HG03565 (cell line): ENCODE measurements around the gene CMTM4.
"Not testable (repeated sequence)": the region's sequence is repeated elsewhere in the genome, so short reads cannot be mapped to it uniquely, and the experiment has no call there.

ENCODE experiments used
- ATAC-seq: cut with Tn5 transposase; IDR thresholded peaks from one replicate; pipeline ENCODE4 v1.9.1; 2021; ENCODE audit warnings: mild to moderate bottlenecking, moderate library complexity; ENCODE audit not compliant: unreplicated experiment

Gene CMTM4

DNA sequence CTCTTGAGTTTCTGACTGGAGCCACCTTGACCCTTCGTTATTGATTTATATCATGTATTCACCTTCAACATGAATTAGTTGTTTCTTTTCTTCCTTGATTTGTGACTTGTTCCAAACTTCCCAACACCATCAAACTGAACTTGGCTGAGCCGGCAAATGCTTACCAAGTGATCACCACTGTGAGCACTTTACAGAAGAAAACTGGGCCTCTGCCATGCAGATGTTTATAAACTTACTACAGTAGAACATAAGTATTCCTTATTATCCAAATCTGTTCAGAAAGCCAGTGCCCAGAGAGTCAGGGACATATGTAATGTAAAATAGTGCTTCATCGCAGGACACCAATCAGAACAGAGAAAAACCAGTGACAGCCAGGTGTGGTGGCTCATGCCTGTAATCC lies 19.9 kb downstream of the CMTM4 start:
- ATAC-seq: no peak

DNA sequence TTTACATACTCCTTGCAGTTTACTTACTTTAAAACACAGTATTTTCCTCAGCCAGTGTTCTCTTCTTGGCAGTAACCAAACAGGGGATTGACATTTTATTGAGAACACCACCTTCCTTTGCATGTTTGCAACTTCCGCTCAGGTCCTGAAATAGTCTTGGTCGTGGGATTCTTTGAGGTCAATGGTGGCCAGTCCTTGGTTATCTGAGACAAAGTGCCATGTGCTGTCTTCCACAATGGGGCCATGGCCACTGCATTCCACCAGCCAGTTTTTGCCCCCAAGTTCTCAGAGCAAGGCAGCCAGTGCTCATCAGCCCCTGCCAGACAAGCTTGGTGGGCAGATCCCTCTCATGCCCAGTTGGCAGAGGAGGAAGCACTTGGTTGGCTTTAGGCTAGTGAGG lies 22.9 kb downstream of the CMTM4 start:
- no peak for ATAC-seq

DNA sequence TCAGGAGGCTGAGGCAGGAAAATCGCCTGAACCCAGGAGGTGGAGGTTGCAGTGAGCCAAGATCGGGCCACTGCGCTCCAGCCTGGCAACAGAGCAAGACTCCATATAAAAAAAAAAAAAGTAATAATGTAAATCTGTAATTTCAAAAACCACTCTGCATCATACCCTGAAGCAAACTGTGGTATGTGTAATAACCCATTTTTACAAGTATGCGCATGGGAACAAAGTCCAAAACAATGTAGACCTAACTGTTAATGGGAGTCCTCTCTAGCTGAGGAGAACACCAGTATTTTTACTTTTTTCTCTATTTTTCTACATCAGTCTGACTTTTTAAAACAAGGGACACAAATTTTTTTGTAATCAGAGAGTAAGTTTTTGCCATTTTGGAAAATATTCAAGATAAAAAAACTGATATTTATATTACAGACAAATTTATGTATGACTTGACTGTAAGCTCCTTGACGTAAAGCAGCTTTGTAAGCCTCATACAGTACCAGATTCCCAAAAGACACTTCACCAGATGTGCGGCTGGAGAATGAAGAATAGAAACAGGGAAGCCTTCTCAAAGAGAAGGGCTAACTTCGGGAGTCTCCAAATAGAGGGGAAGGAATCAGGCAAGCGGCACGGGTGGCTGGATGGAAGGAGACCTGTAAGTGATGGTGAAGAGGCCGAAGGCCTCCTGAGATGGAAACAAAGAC lies 25.7 kb downstream of the CMTM4 start:
- ATAC-seq: no peak

DNA sequence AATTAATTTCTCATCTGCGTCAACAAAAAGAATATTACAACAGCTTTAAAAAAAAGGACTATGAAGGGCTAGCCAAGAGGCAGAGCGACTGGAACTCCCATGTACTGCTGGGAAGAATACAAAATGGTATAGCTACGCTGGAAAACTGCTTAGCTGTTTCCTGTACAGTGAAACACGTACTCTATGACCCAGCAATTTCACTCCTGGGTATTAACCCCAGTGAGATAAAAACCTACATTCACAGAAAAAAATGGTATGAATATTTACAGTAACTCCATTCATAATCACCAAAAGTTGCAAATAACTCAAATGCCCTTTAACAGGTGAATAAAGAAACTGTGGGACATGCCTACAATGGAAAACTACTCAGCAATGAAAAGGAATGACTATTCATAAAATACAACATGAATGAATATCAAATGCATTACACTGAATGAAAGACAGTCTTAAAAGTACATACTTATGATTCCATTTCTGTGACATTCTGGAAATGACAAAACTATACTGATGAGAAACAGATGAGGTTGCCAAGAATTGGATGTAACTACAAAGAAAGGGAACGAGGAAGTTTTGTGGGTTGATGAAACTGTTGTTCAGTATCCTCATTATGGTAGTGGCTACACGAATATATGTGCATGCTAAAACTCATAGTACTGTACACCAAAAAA lies 27.6 kb downstream of the CMTM4 start:
- ATAC-seq: no peak

DNA sequence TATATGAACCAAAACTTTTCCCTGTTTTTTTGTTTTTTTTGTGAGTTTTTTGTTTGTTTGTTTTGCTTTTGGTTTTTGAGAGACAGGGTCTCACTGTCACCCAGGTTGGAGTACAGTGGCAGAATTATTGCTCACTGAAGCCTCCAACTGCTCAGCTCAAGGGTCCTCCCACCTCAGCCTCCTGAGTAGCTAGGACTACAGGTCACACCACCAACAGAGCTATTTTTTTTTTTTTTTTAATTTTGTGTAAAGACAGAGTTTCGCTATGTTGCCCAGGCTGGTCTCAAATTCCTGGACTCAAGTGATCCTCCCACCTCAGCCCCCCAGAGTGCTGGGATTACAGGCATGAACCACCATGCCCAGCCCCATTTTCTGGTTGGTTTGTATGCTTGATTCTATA lies 28.6 kb downstream of the CMTM4 start:
- no peak for ATAC-seq

DNA sequence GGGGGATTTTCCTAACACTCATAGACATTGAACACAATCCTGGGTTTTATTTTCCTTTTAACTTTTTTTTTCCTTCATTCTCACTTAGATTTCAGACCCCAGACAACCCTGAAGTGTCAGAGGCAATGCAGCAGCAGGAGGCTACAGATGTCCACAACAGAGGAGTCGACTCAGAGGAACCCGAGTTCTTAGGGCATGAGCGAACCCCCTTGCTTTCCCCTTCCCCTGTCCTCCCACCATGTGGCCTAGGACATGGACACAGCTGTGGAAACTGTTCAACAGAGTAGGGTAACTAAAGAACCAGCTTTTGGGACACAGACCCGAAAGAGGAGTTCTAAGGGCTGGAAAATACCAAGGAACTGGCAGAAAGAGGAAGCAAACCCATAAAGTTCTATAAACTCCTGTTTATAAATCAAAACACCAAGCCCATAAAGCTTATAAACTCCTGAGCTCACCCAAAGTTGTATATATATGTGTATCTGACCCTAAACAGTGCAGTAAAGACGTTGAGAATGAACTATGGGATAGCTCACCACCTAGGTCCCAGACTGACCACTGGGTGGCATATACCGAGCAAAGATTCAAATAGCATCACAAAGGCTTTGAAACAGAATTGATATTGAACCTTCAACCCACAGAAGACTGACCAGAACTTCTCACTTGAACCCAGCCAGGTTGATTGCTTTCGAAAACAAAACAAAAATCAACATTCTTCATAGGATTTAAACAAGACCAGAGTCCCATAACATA lies 33.9 kb downstream of the CMTM4 start:
- no peak for ATAC-seq

DNA sequence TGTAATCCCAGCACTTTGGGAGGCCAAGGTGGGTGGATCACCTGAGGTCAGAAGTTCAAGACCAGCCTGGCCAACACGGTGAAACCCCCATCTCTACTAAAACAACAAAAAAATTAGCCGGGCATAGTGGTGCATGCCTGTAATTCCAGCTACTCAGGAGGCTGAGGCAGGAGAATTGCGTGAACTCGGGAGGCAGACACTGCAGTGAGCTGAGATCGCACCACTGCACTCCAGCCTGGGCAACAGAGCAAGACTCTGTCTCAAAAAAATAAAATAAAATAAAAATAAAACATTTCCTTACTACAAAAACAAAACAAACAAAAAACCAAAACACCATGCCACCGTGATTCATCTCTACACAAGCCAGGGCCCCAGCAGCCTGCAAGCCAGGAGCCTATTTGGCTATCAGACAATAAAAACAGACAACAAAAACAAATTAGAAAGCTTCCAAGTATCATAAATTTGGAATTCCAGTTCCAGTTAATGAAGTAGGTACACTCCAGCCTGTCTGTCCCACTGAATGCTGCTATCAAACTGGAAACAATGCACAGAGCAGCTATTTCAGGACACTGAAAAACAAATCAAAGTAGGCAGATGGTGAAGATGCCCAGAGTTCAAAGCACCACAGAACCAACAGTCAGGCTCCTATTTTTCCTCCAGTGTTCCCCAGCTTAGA lies 34.7 kb downstream of the CMTM4 start:
- ATAC-seq: not testable (repeated sequence)

DNA sequence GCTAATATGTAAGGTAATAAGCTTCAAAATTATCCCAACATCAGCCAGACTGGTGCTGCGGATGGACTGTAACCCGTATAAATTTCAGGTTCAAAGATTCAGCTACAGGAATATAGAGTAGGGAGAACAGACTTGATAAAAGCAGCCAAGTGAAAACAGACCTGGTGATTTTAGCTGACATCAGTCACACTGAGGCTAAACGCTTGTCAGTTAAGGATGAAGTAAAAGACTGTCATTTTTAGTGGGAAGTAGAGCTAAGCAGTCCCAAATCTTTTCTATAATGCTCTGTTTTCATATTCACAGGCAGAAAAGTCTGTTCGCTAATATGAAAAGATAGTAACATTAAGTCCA lies 35.4 kb downstream of the CMTM4 start:
- ATAC-seq: no peak

DNA sequence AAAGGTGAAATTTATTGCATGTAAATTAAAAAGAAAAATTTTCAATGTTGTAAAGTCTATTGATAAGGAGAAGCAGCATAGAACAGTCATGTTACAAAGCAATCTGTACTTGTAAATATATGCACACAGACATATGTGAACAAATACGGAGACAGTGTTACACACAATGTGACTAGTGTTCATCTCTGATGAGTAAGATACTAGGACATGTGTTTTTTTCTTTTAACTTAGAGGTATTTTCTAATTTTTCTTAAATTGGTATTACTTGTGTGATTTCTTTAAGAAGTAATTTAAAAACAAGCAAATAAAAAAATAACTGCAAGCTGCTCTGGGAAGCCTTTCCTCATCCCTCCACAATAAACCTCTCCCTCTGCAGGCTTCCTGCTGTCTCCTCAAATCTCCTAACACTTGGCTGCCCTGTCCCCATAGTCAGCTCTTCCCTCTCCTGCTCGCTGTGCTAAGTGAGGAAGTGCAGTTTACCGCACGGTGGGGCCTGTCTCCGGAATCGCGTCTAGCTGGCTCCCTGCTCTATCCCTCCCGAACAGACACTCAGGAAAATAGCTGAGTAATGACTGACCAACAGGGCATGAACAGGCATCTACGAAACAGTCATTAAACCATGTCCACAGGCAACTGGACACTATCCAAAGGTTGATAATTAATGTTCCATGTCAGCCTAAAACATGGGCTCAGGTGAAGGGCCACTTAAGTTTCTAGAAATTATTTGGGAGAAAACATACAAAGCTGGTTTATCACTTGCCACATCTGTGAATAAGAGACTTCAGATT lies 35.9 kb downstream of the CMTM4 start:
- no peak for ATAC-seq

DNA sequence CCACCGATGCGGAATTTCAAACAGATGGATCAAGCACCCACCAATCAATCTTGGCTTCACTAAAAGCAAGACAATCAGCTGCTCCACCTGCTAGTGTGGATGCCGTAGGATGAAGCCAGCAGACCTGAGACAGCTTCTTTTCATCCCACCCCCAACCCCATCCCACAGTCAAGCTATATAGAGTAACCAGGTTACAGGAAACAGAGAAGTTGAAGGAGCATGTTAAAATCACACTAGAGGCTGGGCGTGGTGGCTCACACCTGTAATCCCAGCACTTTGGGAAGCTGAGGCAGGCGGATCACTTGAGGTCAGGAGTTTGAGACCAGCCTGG lies 37.7 kb downstream of the CMTM4 start:
- ATAC-seq: no peak

DNA sequence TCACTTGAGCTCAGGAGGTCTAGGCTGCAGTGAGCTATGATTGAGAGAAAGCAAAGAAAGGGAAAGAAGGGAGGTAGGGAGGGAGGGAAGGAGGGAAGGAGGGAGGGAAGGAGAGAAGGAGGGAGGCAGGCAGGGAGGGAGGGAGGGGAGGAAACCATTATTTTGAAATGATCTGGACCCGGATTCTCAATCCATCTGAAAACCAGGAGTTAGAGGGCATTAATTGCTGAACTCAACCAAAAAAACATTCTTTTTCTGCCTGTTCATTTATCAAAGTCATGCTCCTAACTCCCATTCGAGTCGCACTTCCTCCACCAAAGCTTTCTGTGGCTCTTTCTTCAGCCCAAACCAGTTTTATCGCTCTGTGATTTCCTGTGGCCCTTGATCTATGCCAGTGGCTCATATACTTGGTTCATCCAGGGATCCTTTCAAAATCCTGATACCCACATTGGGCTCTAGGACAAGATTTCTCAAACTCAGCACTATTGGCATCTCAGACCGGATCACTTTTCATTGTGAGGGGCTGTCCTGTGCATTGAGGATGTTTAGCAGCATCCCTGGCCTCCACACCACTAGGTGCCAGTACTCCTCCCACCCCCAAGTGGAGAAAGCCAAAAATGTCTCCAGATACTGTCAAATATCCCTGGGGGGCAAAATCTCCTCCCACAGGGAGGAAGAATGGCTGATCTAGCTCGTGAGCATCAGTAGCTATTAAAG lies 38.2 kb downstream of the CMTM4 start:
- ATAC-seq: no peak

DNA sequence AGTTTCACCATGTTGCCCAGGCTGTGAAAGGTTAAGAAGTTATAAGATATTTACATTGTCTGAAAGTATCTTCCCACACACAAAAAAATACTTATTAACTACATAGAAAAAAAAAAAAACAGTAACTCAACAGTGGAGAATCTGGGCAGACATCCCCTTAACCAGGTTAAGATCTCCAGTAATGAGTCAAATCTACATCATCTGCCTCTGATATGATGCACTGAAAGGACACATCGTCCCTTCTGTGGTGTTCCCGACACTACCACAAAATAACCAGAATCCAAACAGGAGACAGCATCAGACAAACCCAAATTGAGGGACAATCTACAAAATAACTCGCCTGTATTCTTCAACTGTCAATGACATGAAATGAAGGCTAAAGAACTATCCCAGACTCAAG lies 40.0 kb downstream of the CMTM4 start:
- no peak for ATAC-seq

DNA sequence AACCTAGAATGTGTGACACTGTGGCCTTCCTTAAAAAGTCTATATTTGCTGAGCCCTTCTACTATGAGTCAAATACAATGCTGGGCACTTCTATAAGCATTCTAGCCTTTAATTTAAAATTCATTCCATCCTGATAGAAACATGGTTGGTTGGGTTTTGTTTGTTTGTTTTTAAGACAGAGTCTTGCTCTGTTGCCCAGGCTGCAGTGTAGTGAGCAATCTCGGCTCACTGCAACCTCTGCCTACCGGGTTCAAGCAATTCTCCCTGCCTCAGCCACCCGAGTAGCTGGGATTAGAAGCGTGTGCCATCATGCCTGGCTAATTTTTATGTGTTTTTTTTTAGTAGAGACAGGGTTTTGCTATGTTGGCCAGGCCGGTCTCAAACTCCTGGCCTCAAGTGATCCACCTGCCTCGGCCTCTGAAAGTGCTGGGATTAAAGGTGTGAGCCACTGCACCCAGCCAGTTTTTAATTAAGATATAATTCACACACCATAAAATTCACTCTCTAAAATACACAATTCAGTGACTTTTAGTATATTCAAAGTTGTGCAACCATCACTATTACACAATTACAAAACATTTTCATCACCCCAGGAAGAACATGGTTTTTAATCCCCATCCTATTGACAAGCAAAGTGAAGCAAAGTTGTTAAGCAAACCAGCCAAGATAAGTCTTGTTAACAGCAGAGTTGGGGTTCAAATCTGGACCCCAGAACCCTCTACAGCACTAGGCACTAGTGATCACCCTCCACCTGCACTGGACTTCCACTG lies 42.8 kb downstream of the CMTM4 start:
- ATAC-seq: no peak

DNA sequence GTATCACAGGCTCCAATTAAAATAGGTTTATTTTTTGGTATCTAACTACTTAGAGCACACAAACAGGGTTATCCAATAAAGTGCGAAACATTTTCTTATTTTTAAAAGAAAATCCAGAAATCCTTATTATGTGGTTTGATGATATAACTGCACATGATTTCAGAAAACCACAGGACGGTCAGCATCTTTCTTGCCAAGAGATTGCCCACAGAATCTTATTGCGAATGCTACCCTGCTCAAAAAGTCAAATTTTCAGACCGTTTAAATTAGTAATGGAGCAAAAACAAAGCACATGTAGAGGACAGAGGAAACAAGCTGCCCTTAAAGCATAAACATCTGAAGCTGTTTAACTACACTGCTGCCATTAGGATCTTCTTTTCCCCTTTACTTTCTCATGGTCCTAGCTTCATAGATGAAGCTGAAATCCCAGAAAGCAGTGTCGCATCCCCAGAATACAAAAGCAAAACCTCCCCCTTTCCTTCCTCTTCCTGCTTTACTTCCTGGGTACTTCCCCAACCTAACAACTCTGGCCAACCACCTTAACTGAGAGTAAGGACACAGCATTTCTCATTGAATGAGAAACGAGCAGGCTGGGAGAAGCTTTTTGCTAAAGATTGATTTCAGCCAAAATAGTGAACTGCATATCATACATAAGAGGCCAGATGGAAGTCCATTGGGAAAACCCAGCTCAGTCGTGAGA lies 43.7 kb downstream of the CMTM4 start:
- ATAC-seq: no peak

DNA sequence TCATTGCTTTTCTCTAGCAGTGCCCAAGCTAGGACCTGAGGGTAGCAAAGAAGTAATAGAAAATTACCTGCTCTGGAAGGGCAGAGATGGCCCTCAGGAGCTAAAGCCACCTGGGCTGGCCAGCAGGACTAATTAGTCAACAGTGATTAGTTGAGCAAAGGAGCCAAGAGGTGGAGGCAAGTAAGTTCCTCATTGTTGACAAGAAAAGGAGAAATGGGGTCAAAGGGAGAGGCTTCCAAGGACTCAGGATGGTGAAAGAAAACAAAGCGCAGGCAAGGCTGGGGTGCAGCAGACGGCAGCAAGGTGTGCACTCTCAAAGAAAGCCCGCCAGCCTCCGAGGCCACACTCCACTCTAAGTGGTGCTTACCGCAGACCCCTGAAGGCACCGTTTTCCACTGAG lies 44.6 kb downstream of the CMTM4 start:
- no peak for ATAC-seq

DNA sequence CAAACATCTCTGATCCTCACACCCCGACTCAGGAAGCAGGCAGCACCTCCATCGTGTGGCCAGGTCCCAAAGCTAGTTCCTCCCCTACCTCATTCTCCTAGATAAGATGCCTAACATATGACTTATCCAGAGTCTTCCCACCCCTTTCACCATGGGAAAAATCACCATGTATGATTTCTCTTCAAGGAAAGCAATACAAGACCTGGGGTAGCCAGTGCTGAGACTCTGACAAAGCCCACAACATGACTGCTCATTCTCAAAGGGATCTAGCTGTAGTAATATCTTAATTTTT lies 45.1 kb downstream of the CMTM4 start:
- ATAC-seq: no peak

DNA sequence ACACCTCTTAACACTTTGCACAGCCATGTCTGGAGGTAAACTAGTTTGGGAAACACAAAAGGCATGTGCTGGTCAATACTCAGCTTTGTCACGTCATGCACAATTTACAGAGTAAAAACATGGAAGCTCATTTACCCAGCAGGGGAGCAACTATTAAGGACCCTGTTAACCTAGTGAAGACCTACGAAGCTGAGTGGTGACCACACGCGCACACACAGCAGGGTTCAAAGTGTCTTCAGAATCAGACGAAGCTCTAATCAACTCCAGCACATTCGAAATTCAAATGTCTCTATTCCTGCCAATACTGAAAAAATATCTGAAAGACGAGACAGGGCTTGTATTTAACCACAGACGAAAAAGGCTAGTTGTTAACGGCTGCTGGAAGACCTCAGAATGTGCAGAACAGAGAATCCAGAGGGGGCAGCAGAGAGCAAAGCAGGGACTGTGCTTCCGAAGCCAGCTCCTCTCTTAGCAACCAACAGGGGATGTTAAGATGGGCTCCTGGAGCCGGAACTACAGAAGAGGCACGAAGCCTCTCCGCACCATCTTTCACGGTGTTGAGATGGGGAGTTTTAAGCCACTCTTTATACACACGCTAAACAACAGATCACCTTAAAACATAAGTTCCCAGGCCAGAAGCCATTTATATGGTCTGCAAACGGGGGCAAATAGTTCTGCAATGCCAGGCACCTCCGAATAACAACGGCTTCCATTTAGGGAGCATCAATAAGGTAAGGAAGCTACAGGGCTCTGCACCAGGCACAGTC lies 45.7 kb downstream of the CMTM4 start:
- ATAC-seq: peak; percentile 87

DNA sequence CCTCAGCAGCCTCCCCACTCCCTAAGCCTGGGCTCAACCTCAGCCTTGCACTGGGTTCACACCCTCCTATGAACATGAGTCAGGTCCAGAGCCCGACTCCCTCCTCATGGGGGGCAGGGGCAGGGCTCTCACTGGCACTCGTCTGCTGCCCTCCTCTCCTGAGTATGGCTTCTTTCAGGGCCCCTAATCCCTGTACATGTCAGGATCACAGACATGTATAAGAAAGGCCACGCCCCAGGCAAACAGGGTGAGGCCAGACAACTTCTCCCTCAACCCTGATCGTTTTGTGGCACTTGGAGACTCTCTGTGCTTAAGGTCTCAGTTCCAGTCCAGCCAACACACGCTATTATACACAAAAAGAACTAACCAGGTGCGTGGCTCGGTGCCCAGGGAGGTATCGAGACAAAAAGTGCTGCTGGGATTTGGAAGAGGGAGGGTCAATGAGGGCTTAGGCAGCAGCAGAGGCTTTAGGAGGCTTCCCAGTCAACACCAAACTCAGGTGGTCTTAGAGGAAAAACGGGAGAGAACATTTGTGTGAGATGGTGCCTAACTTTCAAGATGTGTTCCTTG lies 46.8 kb downstream of the CMTM4 start:
- ATAC-seq: no peak
